ENCODE measurements around the gene CMTM7.

Gene CMTM7

DNA sequence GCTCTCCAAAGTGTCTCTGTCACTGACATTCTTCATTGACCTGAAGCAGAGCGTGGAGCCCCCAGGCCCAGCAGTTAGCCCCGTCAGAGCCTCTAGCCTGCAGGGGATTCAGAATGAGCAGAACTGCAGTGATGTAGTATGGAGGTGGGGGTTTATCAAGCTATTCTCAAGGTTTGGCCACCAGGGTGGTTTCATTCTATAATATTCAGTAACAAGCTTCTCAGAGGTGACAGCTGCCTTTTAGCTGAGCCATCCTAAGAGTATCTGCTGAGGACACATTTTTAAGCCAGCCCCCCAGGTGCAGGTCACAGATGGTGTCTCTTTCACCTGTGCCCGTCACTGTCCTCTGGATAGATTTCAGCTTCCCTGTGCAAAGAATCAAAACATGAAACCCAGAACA, 31.9 kb downstream of the CMTM7 start:
- Histone ChIP-seq H3K27ac (ENCODE audit: poor library complexity, severe bottlenecking) (no peak overlapping the region), H3K9me3 (ENCODE audit: severe bottlenecking) (no peaks in the 10 kb centered on the region), H3K4me1 (ENCODE audit: insufficient read depth, poor library complexity, severe bottlenecking) (peaks cover 36% of the 10 kb centered on the region)

DNA sequence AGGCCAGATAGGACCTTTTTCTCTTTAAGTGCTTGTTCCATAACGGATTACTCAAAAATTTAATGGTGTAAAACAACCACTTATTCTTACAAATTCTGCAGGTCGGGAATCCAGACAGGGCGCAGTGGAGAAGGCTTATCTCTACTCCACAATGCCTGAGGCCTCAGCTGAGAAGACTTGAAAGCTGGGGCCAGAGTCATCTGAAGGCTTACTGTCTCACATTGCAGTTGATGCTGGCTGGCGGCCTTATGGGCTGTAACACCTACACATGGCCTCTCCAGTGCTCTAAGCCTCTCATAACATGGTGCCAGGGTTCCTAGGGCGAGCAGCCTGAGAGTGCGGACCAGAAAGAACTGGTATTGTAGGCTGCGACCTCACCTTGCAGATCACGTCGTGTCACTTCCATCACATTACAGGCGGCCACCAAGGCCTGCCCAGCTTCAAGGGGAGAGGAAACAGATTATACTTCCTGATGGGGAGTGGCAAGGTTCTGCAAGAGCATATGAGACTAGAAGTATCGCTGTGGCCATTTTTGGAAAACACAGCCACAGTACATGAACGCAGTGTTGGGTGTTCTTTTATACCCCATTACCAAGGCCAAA, 32.4 kb downstream of the CMTM7 start:
- Histone ChIP-seq H3K4me3 (ENCODE audit: severe bottlenecking) (no peak overlapping the region), H3K36me3 (ENCODE audit: low read depth) (no peaks in the 10 kb centered on the region), H3K9me3 (ENCODE audit: severe bottlenecking) (no peaks in the 10 kb centered on the region), H3K4me1 (ENCODE audit: insufficient read depth, poor library complexity, severe bottlenecking) (peaks cover 36% of the 10 kb centered on the region), H3K27me3 (ENCODE audit: insufficient read depth, poor library complexity, severe bottlenecking) (no peaks in the 10 kb centered on the region), H3K27ac (ENCODE audit: poor library complexity, severe bottlenecking) (no peak overlapping the region)
- DNase-seq (ENCODE audit: low spot score) (no peak), ATAC-seq (ENCODE audit: low read depth) (no peak)
- TF ChIP-seq, protein P1, sequence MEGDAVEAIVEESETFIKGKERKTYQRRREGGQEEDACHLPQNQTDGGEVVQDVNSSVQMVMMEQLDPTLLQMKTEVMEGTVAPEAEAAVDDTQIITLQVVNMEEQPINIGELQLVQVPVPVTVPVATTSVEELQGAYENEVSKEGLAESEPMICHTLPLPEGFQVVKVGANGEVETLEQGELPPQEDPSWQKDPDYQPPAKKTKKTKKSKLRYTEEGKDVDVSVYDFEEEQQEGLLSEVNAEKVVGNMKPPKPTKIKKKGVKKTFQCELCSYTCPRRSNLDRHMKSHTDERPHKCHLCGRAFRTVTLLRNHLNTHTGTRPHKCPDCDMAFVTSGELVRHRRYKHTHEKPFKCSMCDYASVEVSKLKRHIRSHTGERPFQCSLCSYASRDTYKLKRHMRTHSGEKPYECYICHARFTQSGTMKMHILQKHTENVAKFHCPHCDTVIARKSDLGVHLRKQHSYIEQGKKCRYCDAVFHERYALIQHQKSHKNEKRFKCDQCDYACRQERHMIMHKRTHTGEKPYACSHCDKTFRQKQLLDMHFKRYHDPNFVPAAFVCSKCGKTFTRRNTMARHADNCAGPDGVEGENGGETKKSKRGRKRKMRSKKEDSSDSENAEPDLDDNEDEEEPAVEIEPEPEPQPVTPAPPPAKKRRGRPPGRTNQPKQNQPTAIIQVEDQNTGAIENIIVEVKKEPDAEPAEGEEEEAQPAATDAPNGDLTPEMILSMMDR (IDR thresholded peaks at IDR 0.05; ENCODE audit: poor library complexity, severe bottlenecking): no peak

More for the DNA sequence above, 31.9 kb downstream of the CMTM7 start:
- Histone ChIP-seq H3K27me3 (ENCODE audit: insufficient read depth, poor library complexity, severe bottlenecking) (no peaks in the 10 kb centered on the region), H3K4me3 (ENCODE audit: severe bottlenecking) (no peak overlapping the region), H3K36me3 (ENCODE audit: low read depth) (no peaks in the 10 kb centered on the region)
- TF ChIP-seq, protein P1 (IDR thresholded peaks at IDR 0.05; ENCODE audit: poor library complexity, severe bottlenecking): no peak
- ATAC-seq (ENCODE audit: low read depth) (no peak), DNase-seq (ENCODE audit: low spot score) (no peak)

DNA sequence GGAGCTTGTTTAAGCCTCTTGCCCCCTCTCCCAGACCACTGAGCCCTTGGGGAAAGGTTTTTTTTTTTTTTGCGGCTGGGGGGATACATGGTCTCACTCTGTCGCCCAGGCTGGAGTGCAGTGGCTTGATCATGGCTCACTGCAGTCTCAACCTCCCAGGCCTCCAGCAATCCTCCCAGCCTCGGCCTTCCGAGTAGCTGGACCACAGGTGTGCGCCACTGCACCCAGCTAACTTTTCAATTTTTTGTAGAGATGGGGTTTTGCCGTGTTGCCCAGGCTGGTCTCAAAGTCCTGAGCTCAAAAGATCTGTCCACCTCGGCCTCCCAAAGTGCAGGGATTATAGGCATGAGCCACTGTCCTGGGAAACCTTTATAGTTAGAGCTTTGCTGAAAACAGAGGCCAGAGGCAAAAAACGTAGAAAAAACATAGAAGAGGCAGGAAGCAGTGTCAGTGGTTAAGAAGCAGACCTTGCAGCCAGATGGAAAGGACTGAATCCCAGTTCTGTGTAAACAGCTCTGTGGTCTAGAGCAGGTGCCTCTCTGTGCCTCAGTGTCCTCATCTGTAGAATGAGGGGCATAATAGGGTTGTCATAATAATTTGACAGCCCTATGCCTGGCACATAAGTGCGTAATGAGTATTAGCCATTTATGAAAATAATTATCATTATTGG, 33.1 kb downstream of the CMTM7 start:
- Histone ChIP-seq H3K4me3 (ENCODE audit: severe bottlenecking) (no peak overlapping the region), H3K27ac (ENCODE audit: poor library complexity, severe bottlenecking) (no peak overlapping the region), H3K4me1 (ENCODE audit: insufficient read depth, poor library complexity, severe bottlenecking) (peaks cover 31% of the 10 kb centered on the region), H3K27me3 (ENCODE audit: insufficient read depth, poor library complexity, severe bottlenecking) (no peaks in the 10 kb centered on the region), H3K9me3 (ENCODE audit: severe bottlenecking) (no peaks in the 10 kb centered on the region), H3K36me3 (ENCODE audit: low read depth) (no peaks in the 10 kb centered on the region)
- TF ChIP-seq, protein P1 (IDR thresholded peaks at IDR 0.05; ENCODE audit: poor library complexity, severe bottlenecking): no peak
- DNase-seq (ENCODE audit: low spot score) (no peak), ATAC-seq (ENCODE audit: low read depth) (no peak)

DNA sequence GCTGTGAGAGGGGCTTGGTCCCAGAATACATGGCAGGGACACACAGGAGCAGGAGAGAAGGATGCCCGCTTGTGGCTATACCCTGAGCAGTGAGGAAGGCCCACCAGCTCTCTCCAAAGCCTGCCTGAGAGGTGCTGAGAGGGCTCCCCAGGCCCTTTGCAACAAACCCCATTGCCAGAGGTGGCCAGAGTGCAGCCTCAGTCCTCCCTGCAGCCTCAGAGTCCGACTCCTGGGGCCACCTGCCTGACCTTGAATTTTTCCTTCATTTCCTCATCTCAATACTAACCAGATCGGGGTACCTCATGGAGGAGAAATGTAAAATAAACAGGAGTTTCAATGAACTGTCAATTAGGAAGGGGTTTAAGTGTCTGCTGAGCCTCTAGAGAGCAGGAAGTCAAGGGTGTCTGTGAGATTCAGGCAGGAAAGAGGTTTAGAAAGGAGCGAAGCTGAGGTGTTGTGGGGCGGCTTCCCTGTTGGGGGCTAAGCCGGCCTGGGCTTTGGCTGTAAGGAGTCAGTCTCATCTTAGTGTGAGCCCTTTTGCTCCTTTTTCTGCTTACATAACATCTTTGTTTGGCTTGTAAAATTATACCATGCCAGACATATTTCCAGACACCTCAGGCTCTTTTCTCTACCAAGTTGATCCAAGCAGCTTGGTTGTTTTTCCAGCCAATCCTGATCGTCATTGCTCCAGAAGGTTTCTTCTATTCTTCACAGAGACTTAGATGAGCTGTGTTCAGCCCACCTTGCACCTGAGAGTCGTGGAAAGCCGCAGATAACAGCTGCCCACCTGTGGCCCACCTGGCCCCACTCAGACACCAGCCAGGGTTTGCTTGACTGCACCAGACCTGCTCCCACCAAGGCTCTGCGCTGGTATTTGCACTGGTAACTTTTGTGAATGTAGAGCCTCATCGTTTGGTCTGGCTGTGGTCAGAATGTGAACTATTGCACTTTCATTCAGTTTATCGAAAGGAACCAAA, 36.7 kb downstream of the CMTM7 start:
- no peak for DNase-seq (ENCODE audit: low spot score)
- H3K27ac ChIP-seq (ENCODE audit: poor library complexity, severe bottlenecking): no peak overlapping the region

More for the DNA sequence above, 36.7 kb downstream of the CMTM7 start:
- H3K36me3 ChIP-seq (ENCODE audit: low read depth): no peaks in the 10 kb centered on the region
- H3K9me3 ChIP-seq (ENCODE audit: severe bottlenecking): no peaks in the 10 kb centered on the region
- TF ChIP-seq, protein P1 (IDR thresholded peaks at IDR 0.05; ENCODE audit: poor library complexity, severe bottlenecking): no peak
- ATAC-seq (ENCODE audit: low read depth): no peak
- peaks cover 6% of the 10 kb centered on the region for H3K4me1 ChIP-seq (ENCODE audit: insufficient read depth, poor library complexity, severe bottlenecking)
- H3K27me3 ChIP-seq (ENCODE audit: insufficient read depth, poor library complexity, severe bottlenecking): no peaks in the 10 kb centered on the region
- no peak overlapping the region for H3K4me3 ChIP-seq (ENCODE audit: severe bottlenecking)

All from RWPE2 (cell line).